ENCODE data around the gene IL1RN. TPM values are rescaled to one million over a fixed set of nuclear protein-coding genes. Genes with fewer than 3 reads are reported as not detected.

Gene IL1RN
- total and polyA plus RNA-seq, 10 of the 15 experiments (the other 5 are each of a cell fraction or from before 2014, with no cell fraction given), result 0.04 TPM; not detected in 7

GRCh38 chr2:113085542-113085941 lies 41.9 kb upstream of the IL1RN start:
- SMC1A ChIA-PET (ENCODE audit: uncharacterized antibody, unreplicated experiment), result interaction anchor here (1.2 to 1.4 kb wide), 4 partner anchors 39 to 303 kb away, joined by 3 read pairs; no protein-coding TSS in a partner anchor
- no peak for DNase-seq (ENCODE audit: low read depth, low spot score)
- no peak for ATAC-seq
- BruUV-seq (replicated peaks), result no TSS peak
- Histone ChIP-seq H3K79me2 (ENCODE audit: control insufficient read depth, insufficient read depth, low read length) (no peaks in the 10 kb centered on the region), H3K4me1 (ENCODE audit: control insufficient read depth, insufficient read depth, low read length) (no peaks in the 10 kb centered on the region), H2AFZ (ENCODE audit: control insufficient read depth, low read depth, low read length) (no peak overlapping the region), H3K27ac (ENCODE audit: control insufficient read depth, insufficient read depth) (no peak overlapping the region), H3K27me3 (replicated peaks in 1 of 2; ENCODE audit: control insufficient read depth in 2 of 2, insufficient read depth in 2 of 2, low read length in 1 of 2) (no peaks in the 10 kb centered on the region), H3K9me3 (replicated peaks; ENCODE audit: control insufficient read depth, insufficient read depth, low read length) (no peaks in the 10 kb centered on the region), H3K4me2 (ENCODE audit: control insufficient read depth, insufficient read depth) (no peak overlapping the region), H3K4me3 (no peak overlapping the region), H3K36me3 (ENCODE audit: control insufficient read depth in 2 of 2, insufficient read depth in 2 of 2, low read length in 1 of 2) (no peaks in the 10 kb centered on the region), H4K20me1 (ENCODE audit: control insufficient read depth, insufficient read depth) (no peaks in the 10 kb centered on the region), H3K9ac (ENCODE audit: control insufficient read depth, insufficient read depth, low read length) (no peak overlapping the region)
- POLR2A ChIA-PET, result no interaction called here
- in situ Hi-C loops (cut with MboI) (no loop called here), intact Hi-C loops (cut with micrococcal nuclease; ENCODE audit: unreplicated experiment) (no loop called here)
- 17% methylated on average over 2 of the region's 2 CpGs for WGBS (ENCODE audit: insufficient coverage, insufficient replicate concordance, low lambda C conversion rate, missing lambda C conversion rate)
- RAD21 ChIA-PET (ENCODE audit: unreplicated experiment), result no interaction called here
- CTCF ChIA-PET, result interaction anchor here (1.0 to 11.8 kb wide), 4 partner anchors 28 to 303 kb away, joined by 3 to 182 read pairs (median 3); no protein-coding TSS in a partner anchor
- TF ChIP-seq ZNF622 (IDR thresholded peaks at IDR 0.05) (no peak), KDM1A (IDR thresholded peaks at IDR 0.05; ENCODE audit: borderline replicate concordance) (no peak), SIN3A (IDR thresholded peaks at IDR 0.05; ENCODE audit: low read depth, low read length) (no peak), TCF12 (IDR thresholded peaks at IDR 0.05; ENCODE audit: low read depth, low read length) (no peak), IKZF2 (IDR thresholded peaks at IDR 0.05) (no peak), FOS (IDR thresholded peaks at IDR 0.05; ENCODE audit: borderline replicate concordance, extremely low read depth, insufficient read length) (no peak), CEBPB (IDR thresholded peaks at IDR 0.05; ENCODE audit: borderline replicate concordance in 1 of 2, low read depth in 2 of 2, low read length in 2 of 2) (no peak), BCL3 (IDR thresholded peaks at IDR 0.05; ENCODE audit: borderline replicate concordance, insufficient read depth, low read depth, low read length, poor library complexity, severe bottlenecking) (no peak), MXI1 (IDR thresholded peaks at IDR 0.05; ENCODE audit: low read depth, low read length) (no peak), NKRF (conservative IDR thresholded peaks at IDR 0.05) (no peak), SP1 (IDR thresholded peaks at IDR 0.05; ENCODE audit: low read depth, low read length) (no peak), SIX5 (IDR thresholded peaks at IDR 0.05; ENCODE audit: low read depth, low read length, severe bottlenecking) (no peak), PRDM15 (CRISPR knock-in tag; IDR thresholded peaks at IDR 0.05) (no peak), SRF (IDR thresholded peaks at IDR 0.05; ENCODE audit: low read depth in 2 of 2, low read length in 2 of 2) (no peak), TARDBP (IDR thresholded peaks at IDR 0.05; ENCODE audit: borderline replicate concordance) (no peak)
- TF ChIP-seq, protein P1, sequence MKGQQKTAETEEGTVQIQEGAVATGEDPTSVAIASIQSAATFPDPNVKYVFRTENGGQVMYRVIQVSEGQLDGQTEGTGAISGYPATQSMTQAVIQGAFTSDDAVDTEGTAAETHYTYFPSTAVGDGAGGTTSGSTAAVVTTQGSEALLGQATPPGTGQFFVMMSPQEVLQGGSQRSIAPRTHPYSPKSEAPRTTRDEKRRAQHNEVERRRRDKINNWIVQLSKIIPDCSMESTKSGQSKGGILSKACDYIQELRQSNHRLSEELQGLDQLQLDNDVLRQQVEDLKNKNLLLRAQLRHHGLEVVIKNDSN (IDR thresholded peaks at IDR 0.05; ENCODE audit: borderline replicate concordance, extremely low read length, insufficient read depth, low read depth, low read length), result no peak
- FAIRE-seq, result no peak

Data from GM12878 (cell line).